Measurements from ENCODE around the gene RTN3. TPM values are rescaled to one million over a fixed set of nuclear protein-coding genes. Genes with fewer than 3 reads are reported as not detected.

RTN3 gene
- polyA plus RNA-seq, 2 donors: 45.2 to 46.3 TPM

GRCh38 chr11:63805844-63806415 is 124.6 kb downstream of the RTN3 start:
- Histone ChIP-seq H3K4me1 (ENCODE audit: control insufficient read depth in 2 of 2, insufficient read depth in 2 of 2, low read length in 1 of 2) (peaks cover 0 to 2% of the 10 kb centered on the region in 2 donors), H3K27me3 (ENCODE audit: control insufficient read depth in 1 of 2, insufficient read depth in 2 of 2, low read length in 2 of 2) (no peaks in the 10 kb centered on the region), H3K27ac (ENCODE audit: low read depth in 2 of 2, low read length in 1 of 2) (no peak overlapping the region), H3K4me3 (ENCODE audit: low read depth in 1 of 2, low read length in 2 of 2) (no peak overlapping the region), H3K9me3 (ENCODE audit: control insufficient read depth in 2 of 2, insufficient read depth in 1 of 2, low read depth in 1 of 2, low read length in 1 of 2) (no peaks in the 10 kb centered on the region), H3K36me3 (ENCODE audit: control insufficient read depth in 2 of 2, insufficient read depth in 2 of 2, low read length in 1 of 2) (no peaks in the 10 kb centered on the region)
- WGBS, 2 donors: 75 to 88% methylated on average over 9 of the region's 9 CpGs

Other genes with a start within 250 kb of the RTN3 start
- under 1 TPM; 0.12 to 0.36 TPM for gene PLAAT5, start 190.3 kb upstream of the RTN3 start, polyA plus RNA-seq
- gene LGALS12, start 175.4 kb upstream of the RTN3 start, polyA plus RNA-seq: under 1 TPM in 1 of 2 donors, not detected in 1; 0.04 TPM
- 10 to 100 TPM; 12.0 to 12.9 TPM for gene PLAAT4, start 144.7 kb upstream of the RTN3 start, polyA plus RNA-seq
- 1 to 10 TPM in 1 of 2 donors, under 1 TPM in 1; 0.22 to 1.3 TPM for gene PLAAT2, start 118.1 kb upstream of the RTN3 start, polyA plus RNA-seq
- gene PLAAT3, start 67.1 kb upstream of the RTN3 start, polyA plus RNA-seq: 1 to 10 TPM; 3.1 to 8.9 TPM
- 10 to 100 TPM; 13.7 to 16.9 TPM for gene ATL3, start 10.1 kb upstream of the RTN3 start, polyA plus RNA-seq
- gene ZFTA, start 87.3 kb downstream of the RTN3 start, polyA plus RNA-seq: 1 to 10 TPM; 2.6 to 3.3 TPM
- 10 to 100 TPM in 1 of 2 donors, 1 to 10 TPM in 1; 5.9 to 10.2 TPM for gene SPINDOC, start 132.0 kb downstream of the RTN3 start, polyA plus RNA-seq
- gene MARK2, start 157.6 kb downstream of the RTN3 start, polyA plus RNA-seq: 10 to 100 TPM; 29.5 to 29.9 TPM
- gene RCOR2, start 235.7 kb downstream of the RTN3 start, polyA plus RNA-seq: under 1 TPM; 0.13 to 0.24 TPM